ENCODE measurements around the gene FBP2.

GRCh38 chr9:94533601-94534000 lies 60.0 kb downstream of the FBP2 start:
- no peak for TF ChIP-seq CTCF (IDR thresholded peaks at IDR 0.05)
- no peak for TF ChIP-seq POLR2A (IDR thresholded peaks at IDR 0.05; ENCODE audit: low read depth)

Data from esophagus muscularis mucosa (tissue), 3 donors.